Left renal pelvis (tissue), 4 donors: ENCODE measurements around the gene TUFT1. TPM values are rescaled to one million over a fixed set of nuclear protein-coding genes. Genes with fewer than 3 reads are reported as not detected.
"Not testable (repeated sequence)": the region's sequence is repeated elsewhere in the genome, so short reads cannot be mapped to it uniquely, and the experiment has no call there.

Experiments used
- DNase-seq, 4 donors: peaks; one replicate each; pipeline ENCODE4 v3.0.0-alpha.2; 2013; ENCODE audit warnings: low read depth in 4 of 4, low spot score in 3 of 4
- polyA plus RNA-seq, 4 donors: library from polyadenylated mRNA; unstranded; fragments of 120-200 nt; gene quantifications; one replicate each; pipeline ENCODE4 v1.2.1, GENCODE V29; 2013; ENCODE audit not compliant: insufficient read length in 4 of 4

TUFT1 gene
- polyA plus RNA-seq, 4 donors: 4.7 to 13.6 (median 10.7) TPM

DNA sequence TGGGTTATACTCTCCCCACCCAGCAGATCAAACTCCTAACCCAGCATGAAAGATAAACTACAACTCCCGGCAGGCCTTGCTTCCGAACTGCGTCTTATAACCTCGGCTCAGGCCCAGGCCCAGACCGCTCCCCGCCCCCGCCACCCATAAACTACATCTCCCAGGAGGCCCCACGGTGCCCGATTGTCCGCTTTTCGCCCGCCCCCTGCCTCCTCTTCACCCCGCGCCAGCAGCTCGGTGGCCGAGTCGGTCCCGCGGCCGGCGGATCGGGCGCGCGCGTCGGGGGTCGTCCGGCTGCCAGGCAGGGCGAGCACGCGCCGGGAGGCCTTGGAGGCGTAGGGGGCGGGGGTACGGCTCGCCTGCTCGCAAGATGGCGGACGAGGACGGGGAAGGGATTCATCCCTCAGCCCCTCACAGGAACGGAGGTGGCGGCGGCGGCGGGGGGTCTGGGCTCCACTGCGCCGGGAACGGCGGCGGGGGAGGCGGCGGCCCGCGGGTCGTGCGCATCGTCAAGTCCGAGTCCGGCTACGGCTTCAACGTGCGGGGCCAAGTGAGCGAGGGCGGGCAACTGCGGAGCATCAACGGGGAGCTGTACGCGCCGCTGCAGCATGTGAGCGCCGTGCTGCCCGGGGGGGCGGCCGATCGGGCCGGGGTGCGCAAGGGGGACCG, 71.9 kb downstream of the TUFT1 start, which contains the start of gene SNX27:
Gene SNX27, plus strand, starts transcription at position 219 of the 669 bp plus-strand sequence. Its CDS starts 152 bp downstream, at position 371.
- DNase-seq: peak; percentile 74 to 88 (median 87)

DNA sequence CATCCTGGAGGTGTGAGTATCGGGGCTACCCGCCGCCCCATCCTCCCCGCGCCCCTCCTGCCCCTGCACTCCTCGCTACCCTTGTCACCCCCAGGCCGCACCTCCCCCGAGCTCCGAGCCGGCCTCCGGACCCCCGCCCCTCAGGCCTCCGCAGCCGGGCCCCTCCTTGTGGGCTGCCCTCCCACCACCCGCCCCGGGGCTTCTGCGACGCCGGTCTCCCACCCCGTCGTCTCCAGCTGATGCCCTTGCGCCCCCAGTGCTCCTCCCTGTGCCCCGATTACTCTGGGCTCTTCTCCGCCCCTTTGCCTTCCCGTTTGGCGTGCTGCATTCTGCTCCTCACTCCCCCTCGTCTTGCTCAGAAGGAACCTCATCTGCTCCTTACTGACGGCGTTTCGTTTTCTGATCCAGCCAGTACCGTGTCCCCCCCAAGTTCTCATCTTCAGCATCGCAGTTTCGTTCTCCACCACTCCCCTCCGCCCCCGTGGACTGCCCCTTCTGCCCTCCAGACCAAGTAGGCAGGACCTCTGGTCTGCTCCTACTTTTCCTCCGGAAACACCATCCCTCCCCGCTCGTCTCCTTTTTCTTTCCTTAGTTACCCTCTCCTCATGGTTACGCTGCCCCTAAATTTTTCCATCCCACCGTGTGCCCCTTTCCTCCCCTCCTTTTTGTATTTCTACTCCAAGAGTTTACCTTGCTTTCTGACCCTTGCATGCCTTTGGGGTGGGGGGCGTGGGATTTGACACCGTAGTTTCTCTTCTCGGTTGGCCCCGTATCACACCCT, 72.6 kb downstream of the TUFT1 start:
- DNase-seq: no peak

DNA sequence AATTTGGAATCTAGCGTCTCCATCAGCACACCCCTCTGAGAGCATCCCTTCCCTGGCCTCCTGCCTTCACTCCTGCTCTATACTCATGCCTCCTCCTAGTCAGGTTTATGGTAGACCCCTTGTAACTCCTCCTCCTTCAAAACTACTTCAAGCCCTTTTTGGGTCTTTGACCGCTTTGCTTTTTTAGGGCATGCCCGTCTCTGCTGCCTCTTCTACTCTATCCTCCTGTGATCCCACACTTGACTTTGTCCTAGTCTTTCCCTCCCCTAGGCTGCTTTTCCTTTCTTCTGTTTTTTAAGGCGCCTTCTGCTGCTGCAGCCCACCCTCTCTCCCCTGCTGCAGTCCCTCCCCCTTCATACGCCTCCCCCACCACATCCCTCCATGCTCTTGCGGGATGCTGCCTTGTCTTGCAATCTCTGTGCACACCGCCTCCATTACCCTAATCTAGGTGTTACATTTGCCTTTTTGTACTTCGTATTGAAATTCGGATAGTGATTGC, 73.2 kb downstream of the TUFT1 start:
- DNase-seq: no peak

DNA sequence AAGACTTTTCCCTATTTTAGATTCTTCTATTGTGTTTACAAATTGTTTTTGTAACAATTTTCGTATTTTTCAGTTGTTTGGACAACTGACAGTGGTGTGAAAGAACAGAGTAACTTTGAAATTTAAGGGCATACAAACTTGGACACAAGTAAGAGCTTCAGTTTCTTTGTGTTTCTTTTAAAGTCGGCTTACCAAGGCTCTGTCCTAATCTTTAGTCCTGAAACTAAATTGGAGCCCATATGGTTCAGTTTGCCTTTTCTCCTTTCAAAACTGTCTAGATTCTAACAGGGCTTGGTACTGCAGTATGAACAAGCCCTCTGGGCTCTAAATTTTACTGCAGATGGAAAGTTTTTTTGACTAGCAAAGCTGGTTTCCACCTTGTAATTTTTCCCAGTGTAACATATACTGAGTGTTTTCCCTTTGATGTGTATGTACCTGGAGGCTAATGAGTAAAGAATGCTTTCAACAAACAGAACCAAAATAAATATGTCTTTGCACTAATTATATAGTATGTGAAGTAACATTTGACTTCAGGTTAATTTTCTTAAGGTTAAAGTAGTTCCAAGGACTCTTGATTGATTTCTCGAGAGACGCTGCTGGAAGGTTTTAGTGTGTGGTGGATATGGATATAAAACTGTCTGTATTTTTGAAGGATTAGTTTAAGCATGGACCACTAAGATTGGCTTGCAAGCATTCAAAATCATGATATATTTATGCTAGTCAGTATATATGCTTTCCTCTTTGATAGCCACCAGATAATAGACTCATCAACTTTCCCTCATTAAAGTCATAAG, 75.8 kb downstream of the TUFT1 start:
- DNase-seq: no peak

DNA sequence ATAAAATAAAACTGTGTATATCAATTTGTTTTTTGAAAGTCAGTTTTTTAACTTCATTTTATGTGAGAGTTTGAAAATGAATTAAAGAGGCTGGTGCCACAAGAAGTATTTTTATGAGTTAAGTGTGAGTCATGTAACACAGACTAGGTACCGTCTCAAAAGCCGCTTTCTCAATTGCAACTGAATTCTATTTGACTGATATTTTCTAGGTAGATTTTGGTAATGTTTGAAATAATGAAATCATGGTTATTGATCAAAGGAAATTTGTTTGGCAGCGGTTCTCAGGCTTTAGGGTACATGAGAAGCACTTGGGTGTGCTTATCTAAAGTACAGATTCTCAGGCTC, 76.4 kb downstream of the TUFT1 start:
- no peak for DNase-seq

DNA sequence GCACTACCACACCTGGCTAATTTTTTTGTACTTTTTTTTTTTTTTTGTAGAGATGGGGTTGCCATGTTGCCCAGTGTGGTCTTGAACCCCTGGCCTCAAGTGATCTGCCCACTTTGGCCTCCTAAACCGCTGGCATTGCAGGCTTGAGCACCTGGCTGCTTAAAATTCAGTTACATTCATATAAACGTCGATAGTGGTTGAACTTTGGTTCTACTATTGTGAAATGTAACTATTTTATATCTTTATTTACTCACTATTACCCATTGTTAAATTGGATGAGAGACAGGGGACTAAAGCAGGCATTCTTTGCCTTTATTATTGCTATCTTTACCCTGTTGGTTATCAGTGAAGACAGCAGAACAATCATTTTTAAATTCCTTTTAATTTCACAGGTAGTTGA, 77.9 kb downstream of the TUFT1 start:
- DNase-seq: no peak

DNA sequence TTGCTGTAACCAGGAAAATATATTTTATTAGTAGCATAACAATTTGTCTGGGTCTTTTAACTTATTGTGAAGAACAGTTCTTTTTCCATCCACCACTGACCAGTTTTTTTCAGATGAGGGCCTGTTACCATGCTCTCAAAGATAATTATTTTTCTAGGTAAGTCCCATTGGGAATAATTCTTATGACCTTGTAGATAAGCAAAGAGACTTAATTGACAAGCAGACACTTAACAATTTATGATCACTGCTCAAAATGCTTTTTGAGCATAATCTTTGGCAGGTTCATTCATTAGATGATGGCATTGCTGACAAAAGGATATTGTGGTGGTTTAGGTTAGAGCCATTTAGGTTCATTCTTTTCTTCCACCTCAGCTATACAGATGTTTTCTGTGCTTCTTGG, 78.4 kb downstream of the TUFT1 start:
- DNase-seq: no peak

DNA sequence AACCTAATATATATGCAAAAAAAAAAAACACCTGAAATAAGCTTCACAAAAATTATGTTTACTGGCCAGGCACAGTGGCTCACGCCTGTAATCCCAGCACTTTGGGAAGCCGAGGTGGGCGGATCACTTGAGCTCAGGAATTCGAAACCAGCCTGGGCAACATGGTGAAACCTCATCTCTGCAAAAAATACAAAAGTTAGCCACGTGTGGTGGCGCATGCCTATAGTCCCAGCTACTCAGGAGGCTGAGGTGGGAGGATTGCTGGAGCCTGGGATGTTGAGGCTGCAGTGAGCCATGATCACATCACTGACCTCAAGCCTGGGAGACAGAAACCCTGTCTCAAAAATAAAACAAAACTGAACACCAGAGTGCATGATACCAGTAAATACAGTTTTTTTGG, 78.9 kb downstream of the TUFT1 start:
- not testable (repeated sequence) for DNase-seq

DNA sequence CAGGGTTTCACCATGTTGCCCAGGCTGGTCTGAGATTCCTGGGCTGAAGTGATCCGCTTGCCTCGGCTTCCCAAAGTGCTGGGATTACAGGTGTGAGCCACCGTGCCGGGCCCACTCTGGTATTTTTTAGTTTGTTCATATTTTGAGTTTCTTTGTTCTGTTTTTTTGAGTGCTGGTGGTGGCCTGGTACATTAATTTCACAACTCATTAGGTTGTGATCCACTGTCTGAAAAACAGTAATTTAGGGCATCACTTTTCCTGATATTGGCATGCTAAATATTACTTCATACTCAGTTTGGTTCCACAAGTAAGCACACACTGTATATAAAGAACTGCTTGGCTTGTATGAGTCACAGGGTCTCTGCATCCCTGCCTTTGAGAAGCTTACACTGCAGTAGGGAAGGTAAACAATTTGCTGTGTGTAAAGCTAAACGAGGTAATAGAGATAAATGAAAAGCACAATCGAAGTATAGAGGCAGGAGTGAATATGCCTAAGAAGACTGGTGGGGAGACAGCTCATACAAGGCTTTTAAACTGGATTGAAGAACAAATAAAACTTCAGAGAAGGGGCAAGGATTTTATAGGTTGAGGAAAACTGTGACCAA, 79.5 kb downstream of the TUFT1 start:
- no peak for DNase-seq

DNA sequence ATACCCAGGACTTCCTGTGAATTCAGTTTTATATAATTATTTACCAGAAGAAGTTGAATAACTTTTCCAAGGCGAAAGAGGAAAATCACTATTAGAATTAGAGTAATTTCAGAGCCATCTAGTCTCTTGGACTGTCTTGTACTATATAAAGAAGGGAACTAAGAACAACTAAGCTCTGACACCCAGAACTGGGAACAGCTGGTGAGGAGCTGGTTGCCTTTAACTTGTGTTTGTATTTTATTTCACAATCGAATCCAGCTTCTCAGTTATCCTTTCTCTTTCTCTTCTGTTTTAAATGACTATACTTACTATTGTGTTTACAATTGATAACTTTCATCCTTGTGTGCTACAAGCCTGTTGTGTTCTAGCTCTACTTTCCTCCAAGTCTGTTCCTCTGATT, 80.2 kb downstream of the TUFT1 start:
- no peak for DNase-seq

DNA sequence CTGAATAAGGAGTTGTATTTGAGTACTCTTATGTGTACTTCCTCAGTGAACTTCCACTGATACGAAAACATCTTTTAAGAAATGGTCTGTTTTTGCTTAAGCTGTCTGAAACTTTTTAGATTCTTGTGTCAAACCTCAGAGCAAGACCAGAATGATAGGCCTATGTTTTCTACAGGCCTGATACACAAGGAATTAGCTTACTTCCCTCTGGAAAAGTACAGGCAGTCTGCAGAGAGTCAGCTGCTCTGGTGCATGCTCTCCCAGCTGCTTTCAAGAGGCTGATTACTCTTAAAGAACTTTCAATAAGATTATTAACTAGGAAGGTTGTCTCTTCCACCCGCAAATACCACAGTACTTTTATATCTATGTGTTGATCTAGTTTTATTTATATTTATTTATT, 81.2 kb downstream of the TUFT1 start:
- no peak for DNase-seq

DNA sequence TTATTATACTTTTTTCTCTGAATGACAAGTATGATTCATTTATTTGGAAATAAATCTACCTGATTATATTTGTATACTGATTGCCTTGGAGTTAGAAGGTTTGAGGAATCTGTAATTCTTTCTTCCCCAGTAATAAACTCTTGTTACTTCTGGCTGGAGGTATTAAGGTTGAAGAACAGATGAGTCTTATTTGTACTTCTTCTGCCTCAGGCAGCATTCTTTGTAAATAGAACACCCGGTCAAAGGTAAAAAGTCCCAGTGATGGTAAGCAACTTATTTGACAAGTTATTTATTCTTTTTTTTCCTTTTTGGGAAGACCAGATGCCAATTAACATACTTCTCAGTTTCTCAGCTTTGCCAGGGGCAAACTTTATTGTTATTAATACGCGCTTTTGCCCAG, 84.7 kb downstream of the TUFT1 start:
- DNase-seq: no peak

DNA sequence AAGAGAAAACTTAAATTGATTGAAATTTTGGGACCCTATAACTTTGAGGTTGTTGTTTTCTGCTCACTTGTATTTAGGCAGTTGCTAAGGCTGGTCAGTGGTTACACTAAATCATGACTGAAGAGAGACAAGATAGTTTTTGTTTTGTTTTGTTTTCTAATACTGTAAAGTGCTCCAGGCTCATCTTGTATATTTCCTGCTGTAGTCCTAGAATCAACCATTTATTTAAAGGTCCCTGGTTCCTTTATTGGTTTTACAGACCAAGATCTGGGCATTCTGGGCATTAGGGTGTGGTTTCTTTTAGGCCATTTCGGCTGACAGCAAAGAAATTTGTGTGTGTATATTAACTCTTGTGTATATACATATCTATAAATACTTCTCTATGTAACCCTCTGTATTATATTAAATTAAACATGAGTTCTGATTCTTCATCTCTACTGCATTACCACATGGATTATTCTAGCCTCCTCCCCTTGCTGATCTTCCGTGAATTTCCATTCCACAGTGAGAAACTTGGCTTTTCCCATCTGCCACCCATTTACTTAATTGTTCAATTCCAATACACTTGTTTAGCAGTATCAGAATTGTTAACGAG, 86.7 kb downstream of the TUFT1 start:
- no peak for DNase-seq

DNA sequence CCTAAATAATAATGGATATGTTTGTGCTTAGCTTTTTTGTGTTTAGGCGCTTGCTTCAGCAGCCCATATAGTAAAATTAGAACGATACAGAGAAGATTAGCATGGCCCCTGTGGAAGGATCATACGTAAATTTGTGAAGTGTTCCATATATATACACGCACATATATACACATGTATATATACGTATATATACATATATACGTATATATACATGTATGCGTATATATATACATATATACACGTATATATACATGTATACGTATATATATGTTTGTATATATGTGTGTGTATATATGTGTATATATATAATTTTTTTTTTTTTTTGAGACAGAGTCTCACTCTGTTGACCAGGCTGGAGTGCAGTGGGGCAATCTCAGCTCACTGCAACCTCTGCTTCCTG, 89.2 kb downstream of the TUFT1 start:
- DNase-seq: no peak

Other genes starting within 250 kb of the TUFT1 start
- 10 to 100 TPM; 51.5 to 69.7 (median 65.4) TPM for gene PI4KB, start 212.9 kb upstream of the TUFT1 start, polyA plus RNA-seq
- gene RFX5, start 193.1 kb upstream of the TUFT1 start, polyA plus RNA-seq: 10 to 100 TPM; 34.6 to 46.9 (median 43.7) TPM
- gene SELENBP1, start 167.6 kb upstream of the TUFT1 start, polyA plus RNA-seq: 100 to 1,000 TPM in 1 of 4 donors, 10 to 100 TPM in 3; 44.2 to 104 (median 51.2) TPM
- gene PSMB4, start 140.7 kb upstream of the TUFT1 start, polyA plus RNA-seq: 100 to 1,000 TPM; 192 to 253 (median 246) TPM
- 100 to 1,000 TPM; 104 to 156 (median 113) TPM for gene POGZ, start 80.8 kb upstream of the TUFT1 start, polyA plus RNA-seq
- gene CGN, start 28.9 kb upstream of the TUFT1 start, polyA plus RNA-seq: 10 to 100 TPM in 3 of 4 donors, 1 to 10 TPM in 1; 6.6 to 54.1 (median 41.1) TPM
- 10 to 100 TPM; 19.7 to 27.7 (median 22.6) TPM for gene SNX27, start 71.7 kb downstream of the TUFT1 start, polyA plus RNA-seq
- under 1 TPM; 0.14 to 0.83 (median 0.59) TPM for gene CELF3, start 176.5 kb downstream of the TUFT1 start, polyA plus RNA-seq
- under 1 TPM in 2 of 4 donors, not detected in 2; 0.52 to 0.76 TPM for gene RIIAD1, start 181.2 kb downstream of the TUFT1 start, polyA plus RNA-seq
- 100 to 1,000 TPM in 3 of 4 donors, 10 to 100 TPM in 1; 83.6 to 124 (median 117) TPM for gene MRPL9, start 223.2 kb downstream of the TUFT1 start, polyA plus RNA-seq